HEK293 (cell line): Measurements from ENCODE around the gene RHEB.
A peak's percentile ranks its signal among the peaks of the same experiment; 100 is the strongest.

ENCODE experiments used
- BCL11A ChIP-seq: fragments of 450-650 bp; formaldehyde crosslinking; IDR thresholded peaks from 2 replicates; pipeline ENCODE4 v1.5.1; 2016; ENCODE audit warnings: low read depth, missing biosample characterization, missing genetic modification characterization
- EGR2 ChIP-seq: fragments of 450-650 bp; formaldehyde crosslinking; IDR thresholded peaks from 2 replicates; pipeline ENCODE4 v1.5.1; 2016; ENCODE audit warnings: low read depth, missing biosample characterization, missing genetic modification characterization
- KLF10 ChIP-seq: fragments of 450-650 bp; IDR thresholded peaks from 2 replicates; pipeline ENCODE4 v1.5.1; 2018; ENCODE audit warnings: missing biosample characterization, mild to moderate bottlenecking, missing genetic modification characterization
- KLF8 ChIP-seq: fragments of 450-650 bp; formaldehyde crosslinking; IDR thresholded peaks from 2 replicates; pipeline ENCODE4 v1.5.1; 2016; ENCODE audit warnings: missing biosample characterization, missing genetic modification characterization
- SETDB1 ChIP-seq: IDR thresholded peaks from one replicate; pipeline ENCODE4 v1.6.1; 2017; ENCODE audit warnings: mild to moderate bottlenecking, low read length, moderate library complexity, mixed read lengths; ENCODE audit not compliant: insufficient read length
- SP7 ChIP-seq: fragments of 450-650 bp; formaldehyde crosslinking; IDR thresholded peaks from 2 replicates; pipeline ENCODE4 v1.5.1; 2016; ENCODE audit warnings: missing biosample characterization, missing genetic modification characterization
- ZFHX2 ChIP-seq: fragments of 450-650 bp; formaldehyde crosslinking; conservative IDR thresholded peaks from 2 replicates; pipeline ENCODE4 v1.5.1; 2016; ENCODE audit warnings: missing biosample characterization, missing genetic modification characterization
- ZNF16 ChIP-seq: fragments of 450-650 bp; formaldehyde crosslinking; IDR thresholded peaks from 2 replicates; pipeline ENCODE4 v1.5.1; 2016; ENCODE audit warnings: low read depth, missing biosample characterization, missing genetic modification characterization
- ZNF169 ChIP-seq: fragments of 450-650 bp; formaldehyde crosslinking; IDR thresholded peaks from 2 replicates; pipeline ENCODE4 v1.5.1; 2016; ENCODE audit warnings: missing biosample characterization, missing genetic modification characterization
- ZNF175 ChIP-seq: fragments of 450-650 bp; formaldehyde crosslinking; IDR thresholded peaks from 2 replicates; pipeline ENCODE4 v1.5.1; 2016; ENCODE audit warnings: missing biosample characterization, missing genetic modification characterization
- ZNF19 ChIP-seq: fragments of 450-650 bp; formaldehyde crosslinking; IDR thresholded peaks from 2 replicates; pipeline ENCODE4; 2016; ENCODE audit warnings: missing biosample characterization, missing genetic modification characterization, low read depth
- ZNF239 ChIP-seq: fragments of 450-650 bp; formaldehyde crosslinking; IDR thresholded peaks from 2 replicates; pipeline ENCODE4 v1.5.1; 2016; ENCODE audit warnings: missing biosample characterization, missing genetic modification characterization
- ZNF292 ChIP-seq: fragments of 450-650 bp; formaldehyde crosslinking; IDR thresholded peaks from 2 replicates; pipeline ENCODE4 v1.5.1; 2016; ENCODE audit warnings: low read depth, missing biosample characterization, missing genetic modification characterization, borderline replicate concordance
- ZNF302 ChIP-seq: fragments of 450-650 bp; formaldehyde crosslinking; IDR thresholded peaks from 2 replicates; pipeline ENCODE4 v1.5.1; 2016; ENCODE audit warnings: missing biosample characterization, missing genetic modification characterization, low read depth
- ZNF324 ChIP-seq: fragments of 450-650 bp; formaldehyde crosslinking; IDR thresholded peaks from 2 replicates; pipeline ENCODE4 v1.5.1; 2016; ENCODE audit warnings: missing biosample characterization, missing genetic modification characterization
- ZNF391 ChIP-seq: fragments of 450-650 bp; formaldehyde crosslinking; IDR thresholded peaks from 2 replicates; pipeline ENCODE4 v1.5.1; 2016; ENCODE audit warnings: low read depth, missing biosample characterization, missing genetic modification characterization, borderline replicate concordance
- ZNF426 ChIP-seq: fragments of 450-650 bp; formaldehyde crosslinking; IDR thresholded peaks from 2 replicates; pipeline ENCODE4 v1.5.1; 2017; ENCODE audit warnings: missing biosample characterization, missing genetic modification characterization, mild to moderate bottlenecking, inconsistent platforms, moderate library complexity
- ZNF501 ChIP-seq: fragments of 450-650 bp; formaldehyde crosslinking; IDR thresholded peaks from 2 replicates; pipeline ENCODE4 v1.5.1; 2016; ENCODE audit warnings: missing biosample characterization, missing genetic modification characterization
- ZNF529 ChIP-seq: fragments of 450-650 bp; formaldehyde crosslinking; IDR thresholded peaks from 2 replicates; pipeline ENCODE4 v1.5.1; 2017; ENCODE audit warnings: missing genetic modification characterization, missing biosample characterization; ENCODE audit not compliant: insufficient replicate concordance
- ZNF548 ChIP-seq: fragments of 450-650 bp; formaldehyde crosslinking; IDR thresholded peaks from 2 replicates; pipeline ENCODE4 v1.5.1; 2016; ENCODE audit warnings: missing biosample characterization, missing genetic modification characterization
- ZNF561 ChIP-seq: fragments of 450-650 bp; IDR thresholded peaks from 2 replicates; pipeline ENCODE4 v1.5.1; 2018; ENCODE audit warnings: missing biosample characterization, missing genetic modification characterization, borderline replicate concordance
- ZNF610 ChIP-seq: fragments of 450-650 bp; formaldehyde crosslinking; IDR thresholded peaks from 2 replicates; pipeline ENCODE4 v1.5.1; 2016; ENCODE audit warnings: missing biosample characterization, missing genetic modification characterization, borderline replicate concordance
- ZNF623 ChIP-seq: fragments of 450-650 bp; formaldehyde crosslinking; IDR thresholded peaks from 2 replicates; pipeline ENCODE4 v1.5.1; 2016; ENCODE audit warnings: missing biosample characterization, missing genetic modification characterization
- ZNF654 ChIP-seq: fragments of 450-650 bp; formaldehyde crosslinking; IDR thresholded peaks from 2 replicates; pipeline ENCODE4 v1.5.1; 2016; ENCODE audit warnings: low read depth, missing biosample characterization, missing genetic modification characterization
- ZNF707 ChIP-seq: fragments of 450-650 bp; formaldehyde crosslinking; IDR thresholded peaks from 2 replicates; pipeline ENCODE4 v1.5.1; 2016; ENCODE audit warnings: missing biosample characterization, missing genetic modification characterization
- ZNF76 ChIP-seq: fragments of 450-650 bp; formaldehyde crosslinking; IDR thresholded peaks from 2 replicates; pipeline ENCODE4; 2016; ENCODE audit warnings: low read depth, missing biosample characterization, missing genetic modification characterization, borderline replicate concordance
- ZNF777 ChIP-seq: fragments of 450-650 bp; formaldehyde crosslinking; IDR thresholded peaks from 2 replicates; pipeline ENCODE4 v1.5.1; 2017; ENCODE audit warnings: missing biosample characterization, missing genetic modification characterization, borderline replicate concordance
- ZNF792 ChIP-seq: fragments of 450-650 bp; formaldehyde crosslinking; IDR thresholded peaks from 2 replicates; pipeline ENCODE4 v1.5.1; 2016; ENCODE audit warnings: missing biosample characterization, missing genetic modification characterization
- ZNF837 ChIP-seq: fragments of 450-650 bp; formaldehyde crosslinking; IDR thresholded peaks from 2 replicates; pipeline ENCODE4 v1.5.1; 2016; ENCODE audit warnings: missing biosample characterization, missing genetic modification characterization
- TF ChIP-seq, protein P1 (sequence below): fragments of 450-650 bp; formaldehyde crosslinking; IDR thresholded peaks from 2 replicates; pipeline ENCODE4 v1.5.1; 2017; ENCODE audit warnings: missing biosample characterization, missing genetic modification characterization
- TF ChIP-seq, protein P2 (sequence below): sonication (generic); formaldehyde crosslinking; IDR thresholded peaks from 2 replicates; pipeline ENCODE4 v1.8.1; 2022; ENCODE audit warnings: mild to moderate bottlenecking, moderate library complexity, missing genetic modification reagents
- TF ChIP-seq, protein P3 (sequence below): fragments of 450-650 bp; formaldehyde crosslinking; IDR thresholded peaks from 2 replicates; pipeline ENCODE4 v1.5.1; 2016; ENCODE audit warnings: missing biosample characterization, missing genetic modification characterization, low read depth
- TF ChIP-seq, protein P4 (sequence below): fragments of 450-650 bp; formaldehyde crosslinking; IDR thresholded peaks from 2 replicates; pipeline ENCODE4 v1.5.1; 2016; ENCODE audit warnings: missing biosample characterization, missing genetic modification characterization

The RHEB gene

DNA sequence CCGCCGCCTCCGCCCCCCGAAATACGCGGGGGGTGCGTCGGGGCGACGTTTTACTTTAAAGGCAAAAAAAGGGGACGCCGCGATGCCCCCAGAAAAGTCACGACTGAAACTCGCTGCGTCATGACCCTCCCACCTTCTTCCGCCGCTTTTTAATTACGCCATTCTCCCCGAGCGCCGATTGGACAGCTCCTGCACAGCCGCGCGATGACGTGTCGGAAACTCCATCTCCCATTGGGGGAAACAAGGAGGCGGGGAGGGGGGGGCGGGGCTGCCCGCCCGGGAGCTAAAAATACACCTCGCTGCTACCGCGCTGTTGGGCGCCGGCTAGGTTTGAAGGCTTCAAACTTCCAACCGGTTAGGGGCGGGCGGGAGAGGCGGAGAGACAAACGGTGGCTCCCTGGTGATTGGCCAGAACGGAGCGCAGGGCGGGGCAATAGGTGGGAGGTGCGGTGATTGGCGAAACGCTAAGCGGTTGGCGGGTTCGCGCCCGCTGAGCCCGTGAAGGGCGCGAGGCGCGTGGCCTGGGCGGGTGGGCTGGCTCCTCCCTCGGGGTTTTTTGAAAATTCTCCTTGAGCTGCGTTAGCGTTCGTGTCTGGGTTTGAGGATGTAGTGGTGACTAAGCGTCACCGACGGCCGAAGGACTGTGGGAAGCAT, at the start of gene RHEB (continued):
- TF ChIP-seq ZNF792 (no peak), ZNF837 (no peak), ZNF302 (no peak), ZNF292 (tag by site-specific recombination) (no peak), EGR2 (peak; percentile 60; the same call in 1 of the 2 replicates), SETDB1 (peak; percentile 85), ZNF16 (tag by site-specific recombination) (no peak), ZNF169 (no peak), ZNF324 (no peak; the same call in 1 of the 2 replicates), ZNF239 (tag by site-specific recombination) (no peak), ZNF391 (tag by site-specific recombination) (no peak), SP7 (tag by site-specific recombination) (peak; percentile 61; the same call in 1 of the 2 replicates), ZNF623 (no peak), ZNF548 (no peak), ZNF501 (tag by site-specific recombination) (no peak), BCL11A (tag by site-specific recombination) (no peak), ZNF610 (tag by site-specific recombination) (peak; percentile 42; the same call in 1 of the 2 replicates), KLF8 (tag by site-specific recombination) (0 out of 2 replicates have a peak, but pooled peaks have one; percentile 57), ZNF76 (tag by site-specific recombination) (0 out of 2 replicates have a peak, but pooled peaks have one; percentile 32), ZNF707 (tag by site-specific recombination) (no peak), ZNF777 (no peak), KLF10 (tag by site-specific recombination) (peak; percentile 93), ZNF561 (no peak), ZNF19 (tag by site-specific recombination) (no peak), ZNF654 (tag by site-specific recombination) (no peak), ZFHX2 (peak; percentile 69), ZNF175 (tag by site-specific recombination) (no peak), ZNF426 (tag by site-specific recombination) (no peak), ZNF529 (no peak)
- TF ChIP-seq, protein P1, sequence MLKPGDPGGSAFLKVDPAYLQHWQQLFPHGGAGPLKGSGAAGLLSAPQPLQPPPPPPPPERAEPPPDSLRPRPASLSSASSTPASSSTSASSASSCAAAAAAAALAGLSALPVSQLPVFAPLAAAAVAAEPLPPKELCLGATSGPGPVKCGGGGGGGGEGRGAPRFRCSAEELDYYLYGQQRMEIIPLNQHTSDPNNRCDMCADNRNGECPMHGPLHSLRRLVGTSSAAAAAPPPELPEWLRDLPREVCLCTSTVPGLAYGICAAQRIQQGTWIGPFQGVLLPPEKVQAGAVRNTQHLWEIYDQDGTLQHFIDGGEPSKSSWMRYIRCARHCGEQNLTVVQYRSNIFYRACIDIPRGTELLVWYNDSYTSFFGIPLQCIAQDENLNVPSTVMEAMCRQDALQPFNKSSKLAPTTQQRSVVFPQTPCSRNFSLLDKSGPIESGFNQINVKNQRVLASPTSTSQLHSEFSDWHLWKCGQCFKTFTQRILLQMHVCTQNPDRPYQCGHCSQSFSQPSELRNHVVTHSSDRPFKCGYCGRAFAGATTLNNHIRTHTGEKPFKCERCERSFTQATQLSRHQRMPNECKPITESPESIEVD: no peak
- TF ChIP-seq, protein P2, sequence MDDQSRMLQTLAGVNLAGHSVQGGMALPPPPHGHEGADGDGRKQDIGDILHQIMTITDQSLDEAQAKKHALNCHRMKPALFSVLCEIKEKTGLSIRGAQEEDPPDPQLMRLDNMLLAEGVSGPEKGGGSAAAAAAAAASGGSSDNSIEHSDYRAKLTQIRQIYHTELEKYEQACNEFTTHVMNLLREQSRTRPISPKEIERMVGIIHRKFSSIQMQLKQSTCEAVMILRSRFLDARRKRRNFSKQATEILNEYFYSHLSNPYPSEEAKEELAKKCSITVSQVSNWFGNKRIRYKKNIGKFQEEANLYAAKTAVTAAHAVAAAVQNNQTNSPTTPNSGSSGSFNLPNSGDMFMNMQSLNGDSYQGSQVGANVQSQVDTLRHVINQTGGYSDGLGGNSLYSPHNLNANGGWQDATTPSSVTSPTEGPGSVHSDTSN (CRISPR knock-in tag): 0 out of 2 replicates have a peak, but pooled peaks have one; percentile 16
- TF ChIP-seq, protein P3, sequence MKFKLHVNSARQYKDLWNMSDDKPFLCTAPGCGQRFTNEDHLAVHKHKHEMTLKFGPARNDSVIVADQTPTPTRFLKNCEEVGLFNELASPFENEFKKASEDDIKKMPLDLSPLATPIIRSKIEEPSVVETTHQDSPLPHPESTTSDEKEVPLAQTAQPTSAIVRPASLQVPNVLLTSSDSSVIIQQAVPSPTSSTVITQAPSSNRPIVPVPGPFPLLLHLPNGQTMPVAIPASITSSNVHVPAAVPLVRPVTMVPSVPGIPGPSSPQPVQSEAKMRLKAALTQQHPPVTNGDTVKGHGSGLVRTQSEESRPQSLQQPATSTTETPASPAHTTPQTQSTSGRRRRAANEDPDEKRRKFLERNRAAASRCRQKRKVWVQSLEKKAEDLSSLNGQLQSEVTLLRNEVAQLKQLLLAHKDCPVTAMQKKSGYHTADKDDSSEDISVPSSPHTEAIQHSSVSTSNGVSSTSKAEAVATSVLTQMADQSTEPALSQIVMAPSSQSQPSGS (tag by site-specific recombination): peak; percentile 93
- TF ChIP-seq, protein P4, sequence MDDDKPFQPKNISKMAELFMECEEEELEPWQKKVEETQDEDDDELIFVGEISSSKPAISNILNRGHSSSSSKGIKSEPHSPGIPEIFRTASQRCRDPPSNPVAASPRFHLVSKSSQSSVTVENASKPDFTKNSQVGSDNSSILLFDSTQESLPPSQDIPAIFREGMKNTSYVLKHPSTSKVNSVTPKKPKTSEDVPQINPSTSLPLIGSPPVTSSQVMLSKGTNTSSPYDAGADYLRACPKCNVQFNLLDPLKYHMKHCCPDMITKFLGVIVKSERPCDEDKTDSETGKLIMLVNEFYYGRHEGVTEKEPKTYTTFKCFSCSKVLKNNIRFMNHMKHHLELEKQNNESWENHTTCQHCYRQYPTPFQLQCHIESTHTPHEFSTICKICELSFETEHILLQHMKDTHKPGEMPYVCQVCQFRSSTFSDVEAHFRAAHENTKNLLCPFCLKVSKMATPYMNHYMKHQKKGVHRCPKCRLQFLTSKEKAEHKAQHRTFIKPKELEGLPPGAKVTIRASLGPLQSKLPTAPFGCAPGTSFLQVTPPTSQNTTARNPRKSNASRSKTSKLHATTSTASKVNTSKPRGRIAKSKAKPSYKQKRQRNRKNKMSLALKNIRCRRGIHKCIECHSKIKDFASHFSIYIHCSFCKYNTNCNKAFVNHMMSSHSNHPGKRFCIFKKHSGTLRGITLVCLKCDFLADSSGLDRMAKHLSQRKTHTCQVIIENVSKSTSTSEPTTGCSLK (tag by site-specific recombination): no peak
